CD14-positive monocyte (primary cell): ENCODE measurements around the gene CXCL11. TPM values are rescaled to one million over a fixed set of nuclear protein-coding genes. Genes with fewer than 3 reads are reported as not detected.

Experiments
- DNase-seq, 3 donors: peaks; one replicate each; pipeline ENCODE4 v3.0.0-alpha.2; 2011 to 2022
- H2AFZ ChIP-seq: 2 replicates; pipeline ENCODE4 v1.6.0; 2012; ENCODE audit warnings: mild to moderate bottlenecking, low read depth, low read length, inconsistent platforms; ENCODE audit not compliant: insufficient read depth, poor library complexity, severe bottlenecking
- H3K27ac ChIP-seq, 2 donors: 1 replicate in 1 of 2; 2 replicates in 1 of 2; pipeline ENCODE4 v1.5.1; 2012 to 2013; ENCODE audit warnings: low read length in 2 of 2, control low read depth in 1 of 2, inconsistent platforms in 1 of 2, low read depth in 1 of 2, mild to moderate bottlenecking in 1 of 2
- H3K27me3 ChIP-seq, 2 donors: one replicate each; pipeline versions ENCODE4 v1.6.0 to v1.6.1; 2011 to 2013; ENCODE audit warnings: low read length in 2 of 2; ENCODE audit not compliant: control insufficient read depth in 2 of 2, insufficient read depth in 2 of 2
- H3K36me3 ChIP-seq, 2 donors: replicated peaks in 1 of 2; 1 replicate in 1 of 2; 2 replicates in 1 of 2; pipeline versions ENCODE4 v1.5.1 to v1.6.1; 2012 to 2013; ENCODE audit warnings: low read length in 2 of 2, control low read depth in 1 of 2, inconsistent platforms in 1 of 2, mild to moderate bottlenecking in 1 of 2; ENCODE audit not compliant: insufficient read depth in 2 of 2, control insufficient read depth in 1 of 2
- H3K4me1 ChIP-seq, 2 donors: 1 replicate in 1 of 2; 2 replicates in 1 of 2; pipeline versions ENCODE4 v1.5.1 to v1.6.1; 2012 to 2013; ENCODE audit warnings: low read length in 2 of 2, control low read depth in 1 of 2, inconsistent platforms in 1 of 2, mild to moderate bottlenecking in 1 of 2, moderate library complexity in 1 of 2; ENCODE audit not compliant: insufficient read depth in 2 of 2, control insufficient read depth in 1 of 2
- H3K4me2 ChIP-seq: replicated peaks from 2 replicates; pipeline ENCODE3; 2012; ENCODE audit warnings: low read length, moderate library complexity, mild to moderate bottlenecking; ENCODE audit not compliant: poor library complexity, severe bottlenecking; ENCODE audit errors: extremely low read depth
- H3K4me3 ChIP-seq, 3 experiments: fragments of 200-600 bp in 1 of 3; sonication (generic) in 1 of 3; replicated peaks in 1 of 3; 1 replicate in 2 of 3; 2 replicates in 1 of 3; pipeline ENCODE4 v1.5.1; 2011 to 2013; ENCODE audit warnings: low read length in 3 of 3, mild to moderate bottlenecking in 3 of 3, control low read depth in 2 of 3, low read depth in 2 of 3, inconsistent platforms in 1 of 3, moderate library complexity in 1 of 3
- H3K79me2 ChIP-seq: 2 replicates; pipeline ENCODE4 v1.6.0; 2012; ENCODE audit warnings: mild to moderate bottlenecking, control low read depth, inconsistent platforms, low read length, moderate library complexity; ENCODE audit not compliant: insufficient read depth
- H3K9ac ChIP-seq: 2 replicates; pipeline ENCODE4 v1.6.0; 2017; ENCODE audit warnings: low read length, mild to moderate bottlenecking; ENCODE audit not compliant: insufficient read depth, poor library complexity, severe bottlenecking
- H3K9me3 ChIP-seq, 2 donors: replicated peaks in 1 of 2; 1 replicate in 1 of 2; 2 replicates in 1 of 2; pipeline versions ENCODE4 v1.5.1 to v1.6.1; 2012 to 2013; ENCODE audit warnings: low read length in 2 of 2, control low read depth in 1 of 2; ENCODE audit not compliant: control insufficient read depth in 1 of 2, insufficient read depth in 1 of 2
- H4K20me1 ChIP-seq: 2 replicates; pipeline ENCODE4 v1.6.0; 2012; ENCODE audit warnings: mild to moderate bottlenecking, low read length, control low read depth, moderate library complexity; ENCODE audit not compliant: insufficient read depth
- H3K27ac Mint-ChIP-seq, 7 donors: one replicate each; pipeline ENCODE4 v1.8.0; 2020; ENCODE audit warnings: mild to moderate bottlenecking in 7 of 7, mixed read lengths in 7 of 7, moderate library complexity in 6 of 7, inconsistent platforms in 2 of 7
- H3K27me3 Mint-ChIP-seq, 3 donors: one replicate each; pipeline ENCODE4 v1.8.0; 2021 to 2022; ENCODE audit warnings: low read depth in 3 of 3, mild to moderate bottlenecking in 3 of 3, mixed read lengths in 3 of 3, moderate library complexity in 3 of 3, inconsistent platforms in 1 of 3
- H3K36me3 Mint-ChIP-seq, 2 donors: one replicate each; pipeline ENCODE4 v1.8.0; 2020; ENCODE audit warnings: mixed read lengths in 2 of 2, inconsistent platforms in 1 of 2, mild to moderate bottlenecking in 1 of 2
- H3K4me1 Mint-ChIP-seq: one replicate; pipeline ENCODE4 v1.8.0; 2020; ENCODE audit warnings: mild to moderate bottlenecking, mixed read lengths
- H3K4me3 Mint-ChIP-seq, 2 donors: one replicate each; pipeline ENCODE4 v1.8.0; 2020; ENCODE audit warnings: mild to moderate bottlenecking in 2 of 2, mixed read lengths in 2 of 2, moderate library complexity in 1 of 2
- H3K9me3 Mint-ChIP-seq, 7 donors: one replicate each; pipeline ENCODE4 v1.8.0; 2020 to 2022; ENCODE audit warnings: mixed read lengths in 7 of 7, mild to moderate bottlenecking in 6 of 7, moderate library complexity in 6 of 7, inconsistent platforms in 2 of 7
- CTCF ChIP-seq: fragments of 200-600 bp; IDR thresholded peaks from one replicate; pipeline ENCODE4 v1.8.0; 2022; ENCODE audit warnings: antibody characterized with exemption, mild to moderate bottlenecking
- WGBS: methylation state at CpG from one replicate; pipeline ENCODE4 v1.1.5; 2013; ENCODE audit warnings: missing lambda C conversion rate; ENCODE audit not compliant: insufficient coverage; 5-methylcytosine and 5-hydroxymethylcytosine counted together
- intact Hi-C, 2 donors: fragments of 100-400 bp; cut with micrococcal nuclease; formaldehyde crosslinking; loops; one replicate each; pipeline versions ENCODE4 v1.15.0 to v1.15.1; 2023
- polyA plus RNA-seq, 3 donors: library from polyadenylated mRNA; depleted of rRNA in 1 of 3; unstranded in 2 of 3; stranded (reverse) in 1 of 3; fragments of 300-500 nt in 2 of 3; fragments of >200 nt in 1 of 3; fragmentation: Illumina TruSeq in 2 of 3; gene quantifications; 1 replicate in 2 of 3; 2 replicates in 1 of 3; pipeline ENCODE4 v1.2.3, GENCODE V29; 2012 to 2021

The CXCL11 gene
- polyA plus RNA-seq, 3 donors: 0.15 to 0.36 (median 0.25) TPM

- Mint-ChIP-seq H3K4me1 (peaks cover 22% of the 10 kb centered on the region), H3K27me3 (peaks cover 0 to 4% (median 0%) of the 10 kb centered on the region in 3 donors), H3K4me3 (no peak within 1 kb of the TSS), H3K36me3 (no peaks in the 10 kb centered on the region), H3K9me3 (peaks cover 0 to 1% (median 0%) of the 10 kb centered on the region in 7 donors), H3K27ac (no peak within 1 kb of the TSS)
- no peak for DNase-seq
- Histone ChIP-seq H3K4me2 (no peak within 1 kb of the TSS), H3K4me3 (no peak within 1 kb of the TSS), H3K9me3 (no peaks in the 10 kb centered on the region), H2AFZ (no peak within 1 kb of the TSS), H3K36me3 (no peaks in the 10 kb centered on the region), H3K4me1 (peaks cover 14 to 15% of the 10 kb centered on the region in 2 donors), H4K20me1 (no peaks in the 10 kb centered on the region), H3K79me2 (no peaks in the 10 kb centered on the region), H3K9ac (no peak within 1 kb of the TSS), H3K27me3 (no peaks in the 10 kb centered on the region), H3K27ac (no peak within 1 kb of the TSS)
- no CpG with 5 or more reads among the region's 1 CpG for WGBS
- intact Hi-C loops: no loop called here
- no peak for TF ChIP-seq CTCF
Measured at GRCh38 chr4:76007089-76007862, 28.6 kb downstream of the CXCL11 start, which contains the start of gene CXCL9. Gene CXCL9 (minus strand): TSS chr4:76007509. CDS start chr4:76007449, 60 bp downstream.

GRCh38 chr4:76003620-76004019, 32.2 kb downstream of the CXCL11 start:
- whole genome bisulfite sequencing: no CpG with 5 or more reads among the region's 3 CpGs
- Histone ChIP-seq H3K27ac (no peak overlapping the region), H2AFZ (no peak overlapping the region), H3K36me3 (no peaks in the 10 kb centered on the region), H3K4me2 (no peak overlapping the region), H3K9me3 (no peaks in the 10 kb centered on the region), H3K79me2 (no peaks in the 10 kb centered on the region), H4K20me1 (no peaks in the 10 kb centered on the region), H3K27me3 (no peaks in the 10 kb centered on the region), H3K9ac (no peak overlapping the region), H3K4me1 (peaks cover 14 to 15% of the 10 kb centered on the region in 2 donors), H3K4me3 (no peak overlapping the region)
- intact Hi-C loops: no loop called here
- no peak for DNase-seq
- TF ChIP-seq CTCF: no peak
- H3K4me1 Mint-ChIP-seq: peaks cover 17% of the 10 kb centered on the region
- no peak overlapping the region for H3K4me3 Mint-ChIP-seq
- H3K9me3 Mint-ChIP-seq: peaks cover 0 to 1% (median 0%) of the 10 kb centered on the region in 7 donors
- no peak overlapping the region for H3K27ac Mint-ChIP-seq
- peaks cover 0 to 2% (median 0%) of the 10 kb centered on the region in 3 donors for H3K27me3 Mint-ChIP-seq
- H3K36me3 Mint-ChIP-seq: no peaks in the 10 kb centered on the region
